ENCODE measurements around the gene PRKAR1A.
A peak's percentile ranks its signal among the peaks of the same experiment; 100 is the strongest.

DNA sequence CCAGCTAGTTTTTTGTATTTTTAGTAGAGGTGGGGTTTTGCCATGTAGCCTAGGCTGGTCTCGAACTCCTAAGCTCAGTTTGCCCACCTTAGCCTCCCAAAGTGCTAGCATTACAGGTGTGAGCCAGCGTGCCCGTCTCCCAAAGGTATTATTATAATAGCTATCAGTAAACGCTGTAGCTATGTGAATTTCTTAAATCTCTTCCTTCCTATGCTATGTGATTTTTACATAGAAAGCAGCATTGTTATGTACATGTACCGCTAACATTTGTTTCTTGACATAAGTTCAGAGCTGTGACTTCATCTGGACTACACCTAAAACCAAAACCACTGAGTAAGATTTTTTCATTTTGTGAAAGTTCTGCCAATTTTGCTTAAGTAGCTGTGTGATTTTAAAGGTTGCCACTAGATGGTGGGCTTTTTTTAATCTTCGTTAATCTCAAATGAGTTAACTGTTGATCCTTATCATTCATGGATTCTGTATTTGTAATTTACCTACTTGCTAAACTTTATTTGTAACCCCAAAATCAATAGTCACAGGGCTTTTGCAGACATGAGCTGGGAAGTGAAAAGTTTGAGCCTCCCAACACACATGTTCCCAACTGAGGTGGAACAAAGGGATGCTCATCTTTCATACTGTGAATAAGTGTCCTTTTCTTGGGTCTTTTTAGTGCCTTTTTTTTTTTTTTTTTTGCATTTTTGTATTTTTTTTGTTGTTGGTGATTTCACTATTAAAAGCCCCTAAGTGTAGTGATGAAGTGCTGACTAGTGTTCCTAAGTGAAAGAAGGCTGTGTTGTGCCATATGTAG lies 21.9 kb downstream of the PRKAR1A start:
- no peak for TF ChIP-seq POLR2A (IDR thresholded peaks at IDR 0.05)
- TF ChIP-seq, protein P1, sequence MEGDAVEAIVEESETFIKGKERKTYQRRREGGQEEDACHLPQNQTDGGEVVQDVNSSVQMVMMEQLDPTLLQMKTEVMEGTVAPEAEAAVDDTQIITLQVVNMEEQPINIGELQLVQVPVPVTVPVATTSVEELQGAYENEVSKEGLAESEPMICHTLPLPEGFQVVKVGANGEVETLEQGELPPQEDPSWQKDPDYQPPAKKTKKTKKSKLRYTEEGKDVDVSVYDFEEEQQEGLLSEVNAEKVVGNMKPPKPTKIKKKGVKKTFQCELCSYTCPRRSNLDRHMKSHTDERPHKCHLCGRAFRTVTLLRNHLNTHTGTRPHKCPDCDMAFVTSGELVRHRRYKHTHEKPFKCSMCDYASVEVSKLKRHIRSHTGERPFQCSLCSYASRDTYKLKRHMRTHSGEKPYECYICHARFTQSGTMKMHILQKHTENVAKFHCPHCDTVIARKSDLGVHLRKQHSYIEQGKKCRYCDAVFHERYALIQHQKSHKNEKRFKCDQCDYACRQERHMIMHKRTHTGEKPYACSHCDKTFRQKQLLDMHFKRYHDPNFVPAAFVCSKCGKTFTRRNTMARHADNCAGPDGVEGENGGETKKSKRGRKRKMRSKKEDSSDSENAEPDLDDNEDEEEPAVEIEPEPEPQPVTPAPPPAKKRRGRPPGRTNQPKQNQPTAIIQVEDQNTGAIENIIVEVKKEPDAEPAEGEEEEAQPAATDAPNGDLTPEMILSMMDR (IDR thresholded peaks at IDR 0.05): peak in 5 of 6 experiments; percentile 13 to 34 (median 26)

All from Peyer's patch (tissue), 4 donors.